Lung (tissue), 12 donors: ENCODE results near the gene PM20D1. TPM values are rescaled to one million over a fixed set of nuclear protein-coding genes. Genes with fewer than 3 reads are reported as not detected.

Experiments used
- ATAC-seq: fragments of 200-7000 bp; cut with Tn5 transposase; one replicate; pipeline ENCODE4 v1.9.1; 2020; ENCODE audit warnings: moderate number of reproducible peaks; ENCODE audit not compliant: insufficient read depth, low FRiP score
- DNase-seq, 3 donors: peaks; one replicate each; pipeline ENCODE4 v3.0.0-alpha.2; 2013 to 2017
- H3K27ac ChIP-seq, 2 donors: one replicate each; pipeline ENCODE4 v1.5.1; 2013; ENCODE audit warnings: mild to moderate bottlenecking in 2 of 2, moderate library complexity in 2 of 2, control low read depth in 1 of 2, inconsistent platforms in 1 of 2, low read depth in 1 of 2, low read length in 1 of 2
- H3K27me3 ChIP-seq, 3 donors: one replicate each; pipeline ENCODE4 v1.5.1; 2013; ENCODE audit warnings: low read length in 2 of 3; ENCODE audit not compliant: control insufficient read depth in 3 of 3, insufficient read depth in 3 of 3
- H3K36me3 ChIP-seq, 4 donors: one replicate each; pipeline ENCODE4 v1.5.1; 2013; ENCODE audit warnings: low read length in 4 of 4, mild to moderate bottlenecking in 1 of 4, moderate library complexity in 1 of 4; ENCODE audit not compliant: control insufficient read depth in 4 of 4, insufficient read depth in 4 of 4
- H3K4me1 ChIP-seq, 5 donors: one replicate each; pipeline ENCODE4 v1.5.1; 2013; ENCODE audit warnings: low read length in 5 of 5, mild to moderate bottlenecking in 2 of 5, moderate library complexity in 1 of 5; ENCODE audit not compliant: control insufficient read depth in 5 of 5, insufficient read depth in 5 of 5
- H3K4me3 ChIP-seq: one replicate; pipeline ENCODE4 v1.5.1; 2013; ENCODE audit warnings: mild to moderate bottlenecking, control low read depth, moderate library complexity
- H3K9ac ChIP-seq, 2 donors: one replicate each; pipeline ENCODE4 v1.5.1; 2013; ENCODE audit warnings: low read length in 2 of 2, control low read depth in 1 of 2; ENCODE audit not compliant: insufficient read depth in 1 of 2
- H3K9me3 ChIP-seq, 4 donors: one replicate each; pipeline ENCODE4 v1.5.1; 2013; ENCODE audit warnings: low read length in 3 of 4, mild to moderate bottlenecking in 1 of 4, moderate library complexity in 1 of 4; ENCODE audit not compliant: control insufficient read depth in 4 of 4, insufficient read depth in 3 of 4
- CTCF ChIP-seq: IDR thresholded peaks from 2 replicates; pipeline ENCODE4 v1.5.1; 2012; ENCODE audit warnings: mild to moderate bottlenecking; ENCODE audit errors: control extremely low read depth, extremely low read depth
- WGBS, 2 donors: extraction: QIAGEN DNeasy Blood & Tissue Kit; methylation state at CpG; one replicate each; pipeline ENCODE4 v1.1.7; 2013; 5-methylcytosine and 5-hydroxymethylcytosine counted together
- polyA plus RNA-seq, 2 donors: library from polyadenylated mRNA; stranded (reverse); fragments of 200-250 nt; gene quantifications; one replicate each; pipeline ENCODE4 v1.2.1, GENCODE V29; 2013
- total RNA-seq, 2 donors: library from RNA; depleted of rRNA in 1 of 2; stranded (reverse); fragments of >200 nt in 1 of 2; gene quantifications; one replicate each; pipeline ENCODE4 v1.2.1, GENCODE V29; 2014 to 2021
- donor health status: control.
- donor health status: control.
- donor health status: Bipolar disorder and iron deficiency.
- donor health status: healthy.
- donor health status: DM: yes; HTN: yes; CAD: no.

Gene PM20D1
- total and polyA plus RNA-seq, 4 donors, result 0.06 to 0.48 (median 0.28) TPM; not detected in 1

DNA sequence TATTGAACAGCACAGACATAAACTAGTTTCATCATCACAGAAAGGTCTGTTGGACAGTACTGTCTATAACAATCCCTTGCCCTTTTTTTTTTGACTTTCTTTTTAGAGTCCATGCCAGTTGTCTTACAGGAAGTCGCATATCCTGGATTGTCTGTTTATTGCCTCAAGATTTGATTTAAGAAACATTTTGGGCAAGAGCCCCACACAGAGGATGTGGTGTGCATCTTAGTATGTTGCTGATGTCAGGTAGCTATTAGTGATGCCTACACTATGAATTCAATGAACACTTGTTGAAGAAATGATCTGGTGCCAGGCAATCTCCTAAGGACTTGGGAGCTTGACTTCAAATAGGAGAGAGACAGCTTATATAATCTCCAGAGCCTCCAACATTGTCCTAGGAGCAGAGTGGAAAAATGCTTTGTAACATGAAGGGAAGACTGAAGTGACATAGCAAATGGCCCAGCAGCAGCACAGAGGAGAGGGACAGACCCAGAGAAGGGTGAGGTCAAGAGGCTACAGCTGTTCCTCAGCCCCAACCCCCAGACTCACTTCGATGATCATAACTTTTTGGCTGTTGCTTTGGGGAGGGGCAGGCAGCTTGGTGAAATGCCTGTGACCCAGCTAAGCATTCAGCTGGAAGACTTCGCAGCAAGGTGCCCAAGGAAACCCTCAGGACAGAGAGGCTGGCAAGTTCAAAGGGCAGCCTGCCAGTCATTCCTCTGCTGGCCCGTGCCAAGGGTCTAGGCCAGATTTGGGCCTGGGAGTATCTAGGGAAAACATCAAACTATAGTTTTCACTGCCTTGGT is 67.1 kb downstream of the PM20D1 start:
- Histone ChIP-seq H3K27ac (peak overlapping the region in 1 of 2 donors; percentile 43), H3K36me3 (no peaks in the 10 kb centered on the region), H3K9ac (no peak overlapping the region), H3K4me3 (no peak overlapping the region), H3K4me1 (peaks cover 0 to 8% (median 0%) of the 10 kb centered on the region in 5 donors), H3K9me3 (no peaks in the 10 kb centered on the region), H3K27me3 (peaks cover 0 to 2% (median 0%) of the 10 kb centered on the region in 3 donors)
- DNase-seq (no peak), ATAC-seq (no peak)
- 68 to 73% methylated on average over 4 of the region's 4 CpGs for WGBS, 2 donors
- TF ChIP-seq CTCF, result no peak

DNA sequence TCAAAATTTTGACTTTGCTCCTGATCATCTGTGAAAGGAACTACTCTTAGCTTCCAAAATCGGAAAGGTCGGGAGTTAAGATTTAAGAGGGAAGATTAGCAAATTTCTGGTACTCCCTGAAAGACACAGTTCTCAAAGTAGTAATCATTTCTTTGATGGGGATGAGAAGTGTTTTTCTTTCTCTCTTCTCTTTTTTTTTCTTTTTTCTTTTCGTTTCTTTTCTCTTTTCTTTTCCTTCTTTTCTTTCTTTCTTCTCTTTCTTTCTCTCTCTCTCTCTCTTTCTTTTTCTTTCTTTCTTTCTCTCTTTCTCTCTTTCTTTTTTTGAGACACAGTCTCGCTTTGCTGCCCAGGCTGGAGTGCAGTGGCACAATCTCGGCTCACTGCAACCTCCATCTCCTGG is 69.6 kb downstream of the PM20D1 start:
- H3K9ac ChIP-seq, result no peak overlapping the region
- H3K4me1 ChIP-seq, result peaks cover 0 to 8% (median 0%) of the 10 kb centered on the region in 5 donors
- peaks cover 0 to 7% (median 0%) of the 10 kb centered on the region in 3 donors for H3K27me3 ChIP-seq
- H3K4me3 ChIP-seq, result no peak overlapping the region
- DNase-seq (no peak), ATAC-seq (no peak)
- no peak overlapping the region for H3K27ac ChIP-seq
- no peaks in the 10 kb centered on the region for H3K36me3 ChIP-seq
- 90% methylated on average over 5 of the region's 5 CpGs for WGBS, 2 donors
- no peaks in the 10 kb centered on the region for H3K9me3 ChIP-seq
- no peak for TF ChIP-seq CTCF

Other genes starting within 250 kb of the PM20D1 start
- gene ELK4, start 218.1 kb downstream of the PM20D1 start, total RNA-seq, result 10 to 100 TPM; 29.3 to 46.7 TPM
- gene ELK4, start 218.1 kb downstream of the PM20D1 start, polyA plus RNA-seq, result 1 to 10 TPM; 5.0 to 6.3 TPM
- gene SLC45A3, start 169.6 kb downstream of the PM20D1 start, total RNA-seq, result 1 to 10 TPM; 3.9 to 8.6 TPM
- gene SLC45A3, start 169.6 kb downstream of the PM20D1 start, polyA plus RNA-seq, result 1 to 10 TPM; 2.1 to 3.8 TPM
- 100 to 1,000 TPM; 109 to 285 TPM for gene NUCKS1, start 100.0 kb downstream of the PM20D1 start, total RNA-seq
- 10 to 100 TPM; 28.6 to 56.3 TPM for gene NUCKS1, start 100.0 kb downstream of the PM20D1 start, polyA plus RNA-seq
- gene RAB29, start 74.7 kb downstream of the PM20D1 start, total RNA-seq, result 10 to 100 TPM; 11.4 to 19.5 TPM
- 10 to 100 TPM in 1 of 2 donors, 1 to 10 TPM in 1; 8.7 to 20.0 TPM for gene RAB29, start 74.7 kb downstream of the PM20D1 start, polyA plus RNA-seq
- 10 to 100 TPM; 25.5 to 26.9 TPM for gene SLC41A1, start 36.9 kb downstream of the PM20D1 start, total RNA-seq
- gene SLC41A1, start 36.9 kb downstream of the PM20D1 start, polyA plus RNA-seq, result 10 to 100 TPM; 11.8 to 19.3 TPM
- 10 to 100 TPM in 1 of 2 donors, under 1 TPM in 1; 0.14 to 30.3 TPM for gene SLC26A9, start 93.3 kb upstream of the PM20D1 start, total RNA-seq
- gene SLC26A9, start 93.3 kb upstream of the PM20D1 start, polyA plus RNA-seq, result 10 to 100 TPM; 14.2 to 17.3 TPM
- 10 to 100 TPM in 1 of 2 donors, 1 to 10 TPM in 1; 3.6 to 16.2 TPM for gene RAB7B, start 153.3 kb upstream of the PM20D1 start, total RNA-seq
- 1 to 10 TPM; 3.4 to 5.3 TPM for gene RAB7B, start 153.3 kb upstream of the PM20D1 start, polyA plus RNA-seq
- gene CTSE, start 173.8 kb upstream of the PM20D1 start, total RNA-seq, result 100 to 1,000 TPM in 1 of 2 donors, 10 to 100 TPM in 1; 14.6 to 189 TPM
- gene CTSE, start 173.8 kb upstream of the PM20D1 start, polyA plus RNA-seq, result 100 to 1,000 TPM in 1 of 2 donors, 10 to 100 TPM in 1; 67.9 to 124 TPM
- 1 to 10 TPM in 1 of 2 donors, under 1 TPM in 1; 0.57 to 7.4 TPM for gene RHEX, start 203.0 kb upstream of the PM20D1 start, total RNA-seq
- 1 to 10 TPM in 1 of 2 donors, under 1 TPM in 1; 0.63 to 1.9 TPM for gene RHEX, start 203.0 kb upstream of the PM20D1 start, polyA plus RNA-seq